Measurements from ENCODE around the gene MAF.

MAF gene

GRCh38 chr16:79582789-79583188 is 17.7 kb downstream of the MAF start:
- DNase-seq (ENCODE audit: low spot score) = no peak
- TF ChIP-seq CTCF (IDR thresholded peaks at IDR 0.05) = no peak

GRCh38 chr16:79580453-79581191 is 19.9 kb downstream of the MAF start:
- no peak overlapping the region for H3K4me3 ChIP-seq
- DNase-seq (ENCODE audit: low spot score) = no peak
- H3K27ac ChIP-seq = no peak overlapping the region
- TF ChIP-seq CTCF (IDR thresholded peaks at IDR 0.05) = no peak

More at GRCh38 chr16:79582789-79583188, 17.7 kb downstream of the MAF start:
- Histone ChIP-seq H3K27ac (no peak overlapping the region), H3K4me3 (no peak overlapping the region)

- Histone ChIP-seq H3K27ac (no peak overlapping the region), H3K4me3 (no peak overlapping the region)
- DNase-seq (ENCODE audit: low spot score) = no peak
- TF ChIP-seq CTCF (IDR thresholded peaks at IDR 0.05) = no peak
Observed at GRCh38 chr16:79576602-79577001, 23.9 kb downstream of the MAF start.

GRCh38 chr16:79573884-79574283 is 26.7 kb downstream of the MAF start:
- TF ChIP-seq CTCF (IDR thresholded peaks at IDR 0.05) = no peak
- DNase-seq (ENCODE audit: low spot score) = no peak
- H3K27ac ChIP-seq = no peak overlapping the region
- H3K4me3 ChIP-seq = no peak overlapping the region

GRCh38 chr16:79573071-79573470 is 27.5 kb downstream of the MAF start:
- no peak for TF ChIP-seq CTCF (IDR thresholded peaks at IDR 0.05)
- DNase-seq (ENCODE audit: low spot score) = no peak
- Histone ChIP-seq H3K27ac (no peak overlapping the region), H3K4me3 (no peak overlapping the region)

- no peak for TF ChIP-seq CTCF (IDR thresholded peaks at IDR 0.05)
- Histone ChIP-seq H3K4me3 (peak overlapping the region; percentile 59), H3K27ac (peak overlapping the region in 1 of 2 donors; percentile 48)
- no peak for DNase-seq (ENCODE audit: low spot score)
Observed at GRCh38 chr16:79571903-79572535, 28.5 kb downstream of the MAF start.

Measured in coronary artery (tissue), 2 donors.